ENCODE measurements around the gene MAK.
"Not testable (repeated sequence)": the region's sequence is repeated elsewhere in the genome, so short reads cannot be mapped to it uniquely, and the experiment has no call there.

MAK gene

GRCh38 chr6:10722570-10722819 lies 115.8 kb downstream of the MAK start:
- DNase-seq: no peak

- no peak for DNase-seq
Observed at GRCh38 chr6:10721850-10722569, 116.3 kb downstream of the MAK start.

- DNase-seq: not testable (repeated sequence)
Observed at GRCh38 chr6:10720960-10721849, 117.1 kb downstream of the MAK start.

- no peak for DNase-seq
Observed at GRCh38 chr6:10720265-10720959, 117.9 kb downstream of the MAK start.

- no peak for DNase-seq
Observed at GRCh38 chr6:10719964-10720264, 118.4 kb downstream of the MAK start.

- DNase-seq: no peak
Observed at GRCh38 chr6:10719296-10719963, 118.9 kb downstream of the MAK start.

- DNase-seq: no peak
Observed at GRCh38 chr6:10713962-10714361, 124.4 kb downstream of the MAK start.
